Muscle of leg (tissue), 11 donors: ENCODE measurements around the gene CCDC171. TPM values are rescaled to one million over a fixed set of nuclear protein-coding genes. Genes with fewer than 3 reads are reported as not detected.

ENCODE experiments used
- DNase-seq: peaks from one replicate; pipeline ENCODE4 v3.0.0; 2013
- H3K27ac ChIP-seq: one replicate; pipeline ENCODE4 v1.5.1; 2013; ENCODE audit warnings: mild to moderate bottlenecking, low read length, control low read depth
- H3K27me3 ChIP-seq: one replicate; pipeline ENCODE4 v1.6.1; 2013; ENCODE audit warnings: low read length; ENCODE audit not compliant: control insufficient read depth, insufficient read depth
- H3K36me3 ChIP-seq: one replicate; pipeline ENCODE4 v1.6.1; 2013; ENCODE audit warnings: low read length; ENCODE audit not compliant: control insufficient read depth, insufficient read depth
- H3K4me1 ChIP-seq: one replicate; pipeline ENCODE4 v1.6.1; 2013; ENCODE audit warnings: low read length; ENCODE audit not compliant: control insufficient read depth, insufficient read depth
- H3K4me3 ChIP-seq: one replicate; pipeline ENCODE4 v1.5.1; 2013; ENCODE audit warnings: low read length, control low read depth
- H3K9me3 ChIP-seq: replicated peaks from 2 replicates; pipeline ENCODE4 v1.6.1; 2013; ENCODE audit warnings: low read depth, low read length; ENCODE audit not compliant: control insufficient read depth
- WGBS: methylation state at CpG from one replicate; pipeline ENCODE4 v1.1.5; 2013; ENCODE audit warnings: missing lambda C conversion rate; ENCODE audit not compliant: insufficient coverage; 5-methylcytosine and 5-hydroxymethylcytosine counted together
- polyA plus RNA-seq, 8 donors: library from polyadenylated mRNA; unstranded; fragments of 120-200 nt; gene quantifications; one replicate each; pipeline versions ENCODE4 v1.2.1 to v1.2.3, GENCODE V29; 2013; ENCODE audit warnings: inconsistent platforms in 1 of 8, low replicate concordance in 1 of 8; ENCODE audit not compliant: insufficient read length in 8 of 8, insufficient read depth in 1 of 8
- total RNA-seq: library from RNA; stranded (reverse); fragments of 120-200 nt; gene quantifications from one replicate; pipeline ENCODE4 v1.2.4, GENCODE V29; 2013

CCDC171 gene
- total and polyA plus RNA-seq, 9 donors = 1.5 to 4.0 (median 2.1) TPM

DNA sequence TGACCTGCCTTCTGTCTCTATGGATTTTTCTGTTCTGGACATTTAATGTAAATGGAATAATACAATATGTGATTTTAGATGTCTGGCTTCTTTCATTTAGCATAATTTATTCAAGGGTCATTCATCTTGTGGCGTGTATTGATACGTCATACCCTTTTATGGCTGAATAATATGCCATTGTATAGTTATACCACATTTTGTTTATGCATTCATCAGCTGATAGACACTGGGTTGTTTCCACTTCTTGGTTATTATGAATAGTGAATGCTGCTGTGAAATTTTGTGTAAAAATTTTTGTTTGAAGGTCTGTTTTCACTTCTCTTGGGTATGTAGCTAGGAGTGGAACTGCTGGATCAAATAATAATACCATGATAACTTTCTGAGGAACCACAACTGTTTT lies 298.9 kb downstream of the CCDC171 start:
- no peak overlapping the region for H3K4me3 ChIP-seq
- no peaks in the 10 kb centered on the region for H3K27me3 ChIP-seq
- no peaks in the 10 kb centered on the region for H3K9me3 ChIP-seq
- no peak overlapping the region for H3K27ac ChIP-seq
- H3K4me1 ChIP-seq = no peaks in the 10 kb centered on the region
- DNase-seq = no peak
- WGBS = no CpG with 5 or more reads among the region's 2 CpGs
- H3K36me3 ChIP-seq = no peaks in the 10 kb centered on the region

DNA sequence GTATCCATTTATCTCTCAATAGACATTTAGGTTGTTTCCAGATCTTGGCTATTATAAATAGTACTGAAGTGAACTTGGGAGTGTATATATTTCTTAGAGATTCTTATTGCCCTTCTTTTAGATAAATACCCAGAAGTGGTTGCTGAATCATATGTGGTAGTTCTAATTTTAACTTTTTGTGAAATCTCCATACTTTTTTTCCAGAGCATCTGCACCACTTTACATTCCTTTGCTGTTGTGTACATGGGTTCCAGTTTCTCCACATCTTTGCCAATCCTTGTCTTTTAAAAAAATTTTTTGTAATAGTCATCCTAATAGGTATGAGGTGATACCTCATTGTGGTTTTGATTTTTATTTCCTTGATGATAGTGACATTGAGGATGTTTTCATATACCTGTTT lies 303.7 kb downstream of the CCDC171 start:
- Histone ChIP-seq H3K27ac (no peak overlapping the region), H3K27me3 (no peaks in the 10 kb centered on the region), H3K4me1 (no peaks in the 10 kb centered on the region), H3K9me3 (peaks cover 3% of the 10 kb centered on the region), H3K4me3 (no peak overlapping the region), H3K36me3 (no peaks in the 10 kb centered on the region)
- no peak for DNase-seq

DNA sequence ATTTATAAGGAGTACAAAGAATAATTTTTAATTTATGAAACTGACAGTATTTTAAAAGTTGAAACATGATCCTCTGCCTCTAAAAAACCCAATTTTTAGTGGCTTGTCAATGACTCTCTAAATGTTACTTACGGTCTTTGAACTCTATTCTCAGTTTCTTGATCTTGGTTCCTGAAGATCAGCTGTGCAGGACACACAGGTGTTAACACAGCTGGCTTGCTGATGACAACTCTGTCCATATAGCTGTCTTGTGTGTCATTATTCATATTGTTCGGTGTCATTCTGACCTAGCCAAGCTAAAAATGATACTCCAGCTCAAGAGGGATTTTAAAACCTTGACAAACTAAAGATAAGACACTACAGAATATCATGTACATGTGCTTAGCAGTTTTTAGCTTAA lies 314.5 kb downstream of the CCDC171 start:
- Histone ChIP-seq H3K9me3 (no peaks in the 10 kb centered on the region), H3K4me3 (no peak overlapping the region), H3K4me1 (no peaks in the 10 kb centered on the region), H3K27ac (no peak overlapping the region), H3K27me3 (no peaks in the 10 kb centered on the region), H3K36me3 (no peaks in the 10 kb centered on the region)
- no peak for DNase-seq
- WGBS = 67% methylated on average over 1 of the region's 2 CpGs

DNA sequence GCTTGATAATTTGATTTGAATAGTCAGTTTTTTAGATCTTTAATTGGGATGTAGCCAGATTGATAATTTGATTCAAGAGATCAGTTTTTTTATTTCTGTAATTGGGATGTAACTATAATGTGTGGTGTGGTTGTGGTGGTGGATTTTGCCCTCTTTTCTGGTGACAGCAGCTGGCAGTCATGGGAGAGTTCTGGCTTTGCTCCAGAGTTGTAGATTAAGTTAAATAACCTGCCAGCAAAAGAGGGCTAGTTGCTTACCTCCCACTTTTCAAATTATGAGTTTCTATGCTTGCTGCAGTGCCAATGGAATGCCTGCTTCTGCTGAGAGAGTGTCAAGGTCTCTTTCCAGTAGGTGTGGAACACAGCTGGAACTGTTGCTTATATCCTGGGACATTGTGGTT lies 315.1 kb downstream of the CCDC171 start:
- H3K4me3 ChIP-seq = no peak overlapping the region
- no peaks in the 10 kb centered on the region for H3K36me3 ChIP-seq
- DNase-seq = no peak
- no peak overlapping the region for H3K27ac ChIP-seq
- H3K9me3 ChIP-seq = no peaks in the 10 kb centered on the region
- no peaks in the 10 kb centered on the region for H3K27me3 ChIP-seq
- no peaks in the 10 kb centered on the region for H3K4me1 ChIP-seq

DNA sequence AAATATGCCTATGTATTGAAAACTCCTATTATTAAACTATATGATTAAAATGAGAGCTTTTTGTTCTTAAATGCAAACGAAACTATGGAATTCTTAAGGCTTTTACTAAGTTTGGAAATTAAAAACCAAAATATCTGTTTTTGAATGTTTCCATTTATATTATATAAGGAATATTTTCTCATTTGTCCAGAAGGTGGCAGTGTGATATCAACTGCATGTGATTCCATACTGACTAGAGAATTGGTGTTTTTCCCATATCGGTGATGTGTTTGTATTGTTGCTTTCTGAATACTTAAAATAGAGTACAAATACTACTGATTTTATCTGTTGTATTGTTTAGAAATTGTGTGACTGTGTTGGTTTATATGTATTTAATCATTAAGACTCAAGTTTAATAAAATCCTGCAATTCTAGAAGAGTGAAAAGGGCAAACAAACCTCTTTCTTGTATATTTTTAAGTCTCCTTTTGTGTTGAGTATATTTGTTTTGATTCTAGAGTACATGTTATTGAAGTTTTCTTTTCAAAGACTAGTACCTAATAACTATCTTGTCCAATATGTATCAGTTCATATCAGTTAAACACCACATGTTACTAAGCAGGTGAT lies 320.8 kb downstream of the CCDC171 start:
- no peak overlapping the region for H3K4me3 ChIP-seq
- H3K9me3 ChIP-seq = no peaks in the 10 kb centered on the region
- H3K27me3 ChIP-seq = no peaks in the 10 kb centered on the region
- no peaks in the 10 kb centered on the region for H3K4me1 ChIP-seq
- DNase-seq = peak; percentile 86
- H3K36me3 ChIP-seq = no peaks in the 10 kb centered on the region
- H3K27ac ChIP-seq = no peak overlapping the region
- no CpG with 5 or more reads among the region's 2 CpGs for WGBS

DNA sequence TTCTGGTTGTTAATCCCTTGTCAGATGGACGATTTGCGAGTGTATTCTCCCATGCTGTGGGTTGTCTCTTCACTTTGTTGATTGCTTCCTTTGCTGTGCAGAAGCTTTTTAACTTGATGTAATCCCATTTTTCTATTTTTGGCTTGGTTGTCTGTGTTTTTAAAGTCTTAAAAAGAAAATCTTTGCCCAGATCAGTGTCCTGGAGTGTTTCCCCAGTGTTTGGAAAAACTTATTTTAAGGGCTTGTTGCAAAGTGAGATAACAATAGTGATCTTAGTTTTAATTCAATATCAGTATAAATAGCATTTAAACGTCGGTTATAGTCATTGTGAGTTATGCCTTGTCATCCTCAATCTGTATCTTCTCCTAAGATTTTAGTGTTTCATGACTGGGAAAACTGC lies 329.5 kb downstream of the CCDC171 start:
- Histone ChIP-seq H3K36me3 (no peaks in the 10 kb centered on the region), H3K4me1 (no peaks in the 10 kb centered on the region), H3K27me3 (no peaks in the 10 kb centered on the region), H3K27ac (no peak overlapping the region), H3K4me3 (no peak overlapping the region), H3K9me3 (no peaks in the 10 kb centered on the region)
- DNase-seq = peak; percentile 7
- no CpG with 5 or more reads among the region's 4 CpGs for WGBS

DNA sequence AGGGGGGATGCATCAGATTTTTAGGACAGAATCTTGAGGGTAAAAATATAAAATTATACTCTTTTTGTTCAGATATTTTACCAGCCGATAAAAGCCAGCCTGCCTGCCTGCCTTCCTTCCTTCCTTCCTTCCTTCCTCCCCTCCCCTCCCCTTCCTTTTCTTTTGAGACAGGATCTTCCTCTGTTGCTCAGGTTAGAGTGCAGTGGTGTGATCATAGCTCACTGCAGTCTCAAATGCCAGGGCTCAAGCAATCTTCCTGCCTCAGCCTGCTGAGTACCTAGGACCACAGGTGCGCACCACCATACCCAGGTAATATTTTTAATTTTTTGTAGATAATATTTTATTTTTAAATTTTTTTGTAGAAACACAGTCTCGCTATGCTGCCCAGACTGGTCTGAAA lies 330.0 kb downstream of the CCDC171 start:
- Histone ChIP-seq H3K4me3 (no peak overlapping the region), H3K27me3 (no peaks in the 10 kb centered on the region), H3K36me3 (no peaks in the 10 kb centered on the region), H3K4me1 (no peaks in the 10 kb centered on the region), H3K27ac (no peak overlapping the region), H3K9me3 (no peaks in the 10 kb centered on the region)
- no CpG with 5 or more reads among the region's 3 CpGs for WGBS
- no peak for DNase-seq

DNA sequence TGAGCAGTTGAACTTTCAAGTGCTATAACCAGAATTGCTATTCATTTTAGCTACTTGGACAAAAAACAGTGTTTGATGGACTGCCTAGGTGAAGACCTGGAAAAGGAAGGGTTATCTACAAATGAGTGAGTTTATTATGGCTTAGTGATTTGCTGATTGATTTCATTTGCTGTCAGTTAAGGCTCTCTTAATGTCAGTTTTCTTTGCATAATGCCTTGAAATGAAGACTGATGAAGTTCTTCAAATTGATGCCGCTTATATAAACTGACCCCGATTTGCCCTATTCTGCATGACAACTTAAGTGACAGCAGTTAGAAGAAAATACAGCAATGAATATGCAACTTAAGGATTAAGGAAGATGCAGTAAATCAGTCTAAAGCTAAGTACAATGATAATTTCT lies 332.6 kb downstream of the CCDC171 start:
- no peaks in the 10 kb centered on the region for H3K36me3 ChIP-seq
- DNase-seq = no peak
- no peaks in the 10 kb centered on the region for H3K9me3 ChIP-seq
- H3K4me3 ChIP-seq = no peak overlapping the region
- no peaks in the 10 kb centered on the region for H3K4me1 ChIP-seq
- no CpG with 5 or more reads among the region's 2 CpGs for WGBS
- H3K27me3 ChIP-seq = no peaks in the 10 kb centered on the region
- H3K27ac ChIP-seq = no peak overlapping the region

DNA sequence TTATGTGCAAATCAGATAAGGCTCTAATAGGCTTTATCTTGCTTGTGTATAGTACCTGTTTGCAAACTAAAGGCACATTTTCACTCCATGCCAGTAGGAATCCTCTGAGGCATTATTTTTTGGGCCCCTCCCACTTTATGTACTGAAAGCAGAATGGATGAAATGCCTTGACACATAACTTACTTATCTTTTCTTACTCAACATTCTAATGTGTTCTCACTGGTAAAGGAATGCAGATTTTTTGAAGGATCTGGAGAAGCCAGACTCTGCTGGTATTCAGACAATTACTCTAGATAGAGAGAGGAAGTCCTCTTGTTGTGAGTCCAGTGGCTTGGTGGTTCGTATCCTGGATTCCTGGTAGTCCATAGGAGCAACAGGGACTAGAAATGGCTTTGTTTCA lies 336.7 kb downstream of the CCDC171 start:
- Histone ChIP-seq H3K36me3 (no peaks in the 10 kb centered on the region), H3K27me3 (no peaks in the 10 kb centered on the region), H3K4me1 (no peaks in the 10 kb centered on the region), H3K4me3 (no peak overlapping the region), H3K27ac (no peak overlapping the region), H3K9me3 (no peaks in the 10 kb centered on the region)
- no peak for DNase-seq
- no CpG with 5 or more reads among the region's 1 CpG for WGBS

DNA sequence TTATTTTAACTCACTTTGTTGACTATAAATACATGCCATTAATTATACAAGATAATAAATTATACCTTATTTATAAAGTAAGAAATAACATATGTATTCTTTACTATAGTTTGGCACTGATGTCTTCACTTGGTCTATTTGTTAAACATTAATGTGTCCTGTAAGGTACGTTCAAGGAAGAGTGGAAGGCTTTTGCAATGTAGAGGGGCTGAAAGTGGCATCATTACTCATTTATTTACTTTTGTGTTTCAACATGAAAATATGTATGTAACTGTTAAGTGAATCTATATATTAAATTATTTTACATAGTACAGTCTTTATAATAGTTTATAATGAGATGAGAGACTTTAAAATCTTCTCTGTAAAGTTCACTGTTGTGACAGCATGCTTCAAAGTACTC lies 348.7 kb downstream of the CCDC171 start:
- Histone ChIP-seq H3K27ac (no peak overlapping the region), H3K4me3 (no peak overlapping the region), H3K4me1 (no peaks in the 10 kb centered on the region), H3K36me3 (no peaks in the 10 kb centered on the region), H3K9me3 (peaks cover 7% of the 10 kb centered on the region), H3K27me3 (no peaks in the 10 kb centered on the region)
- no CpG with 5 or more reads among the region's 1 CpG for WGBS
- DNase-seq = no peak

DNA sequence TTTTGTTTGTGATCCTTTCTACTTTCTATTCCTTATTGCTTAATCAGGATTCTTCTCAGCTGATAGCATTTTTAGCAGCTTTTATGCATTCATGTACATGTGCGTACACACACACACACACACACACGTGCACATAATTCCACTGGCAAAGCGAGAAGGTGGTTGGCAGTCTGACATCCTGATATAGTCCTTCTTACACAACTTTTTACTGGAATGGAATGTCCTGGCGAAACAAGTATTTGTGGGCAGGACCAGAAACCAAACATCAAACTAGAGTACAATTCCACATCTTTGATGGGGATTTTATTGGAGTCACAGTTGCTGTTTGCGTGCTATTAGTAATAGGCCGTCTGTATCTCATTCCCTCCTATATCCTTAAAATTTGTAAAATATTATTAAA lies 356.5 kb downstream of the CCDC171 start:
- Histone ChIP-seq H3K27ac (no peak overlapping the region), H3K9me3 (no peaks in the 10 kb centered on the region), H3K36me3 (no peaks in the 10 kb centered on the region), H3K27me3 (no peaks in the 10 kb centered on the region), H3K4me3 (no peak overlapping the region), H3K4me1 (no peaks in the 10 kb centered on the region)
- DNase-seq = no peak
- 100% methylated on average over 1 of the region's 6 CpGs for WGBS
